BJ (cell line): ENCODE results near the gene PAIP2. TPM values are rescaled to one million over a fixed set of nuclear protein-coding genes. Genes with fewer than 3 reads are reported as not detected.

Source experiments
- CTCF ChIA-PET: fragments of 350-600 bp; formaldehyde crosslinking; extraction: SDS; loops from one replicate; lab custom pipeline; 2021; ENCODE audit warnings: antibody characterized with exemption, inconsistent platforms; lab: Yijun Ruan, JAX
- POLR2A ChIA-PET: fragments of 300-600 bp; sonication (Branson Sonifier 250); formaldehyde crosslinking; extraction: SDS; loops from one replicate; lab custom pipeline; 2021; ENCODE audit warnings: antibody characterized with exemption; lab: Charles Lee
- DNase-seq: peaks from one replicate; pipeline ENCODE4 v3.0.0-alpha.2; 2011; ENCODE audit warnings: low read depth
- H3K27me3 ChIP-seq: 2 replicates; pipeline ENCODE4 v1.6.0; 2011; ENCODE audit warnings: low read length; ENCODE audit not compliant: control insufficient read depth, insufficient read depth
- H3K36me3 ChIP-seq: 2 replicates; pipeline ENCODE4 v1.5.1; 2011; ENCODE audit warnings: low read length; ENCODE audit not compliant: control insufficient read depth, insufficient read depth
- H3K4me3 ChIP-seq: 2 replicates; pipeline ENCODE4 v1.5.1; 2011; ENCODE audit warnings: low read depth, mild to moderate bottlenecking, control low read depth, low read length
- polyA plus RNA-seq: library from polyadenylated mRNA; depleted of rRNA; stranded (reverse); fragments of >200 nt; gene quantifications from 2 replicates; pipeline ENCODE4 v1.2.3, GENCODE V29; 2011
- TF ChIP-seq, protein P1 (sequence below): IDR thresholded peaks from 2 replicates; pipeline ENCODE4 v1.5.1; 2011; ENCODE audit warnings: low read depth, mild to moderate bottlenecking, control low read depth, inconsistent platforms, low read length, moderate library complexity; ENCODE audit not compliant: insufficient read depth

Gene PAIP2
- polyA plus RNA-seq, 1 experiment, result 35.4 TPM

DNA sequence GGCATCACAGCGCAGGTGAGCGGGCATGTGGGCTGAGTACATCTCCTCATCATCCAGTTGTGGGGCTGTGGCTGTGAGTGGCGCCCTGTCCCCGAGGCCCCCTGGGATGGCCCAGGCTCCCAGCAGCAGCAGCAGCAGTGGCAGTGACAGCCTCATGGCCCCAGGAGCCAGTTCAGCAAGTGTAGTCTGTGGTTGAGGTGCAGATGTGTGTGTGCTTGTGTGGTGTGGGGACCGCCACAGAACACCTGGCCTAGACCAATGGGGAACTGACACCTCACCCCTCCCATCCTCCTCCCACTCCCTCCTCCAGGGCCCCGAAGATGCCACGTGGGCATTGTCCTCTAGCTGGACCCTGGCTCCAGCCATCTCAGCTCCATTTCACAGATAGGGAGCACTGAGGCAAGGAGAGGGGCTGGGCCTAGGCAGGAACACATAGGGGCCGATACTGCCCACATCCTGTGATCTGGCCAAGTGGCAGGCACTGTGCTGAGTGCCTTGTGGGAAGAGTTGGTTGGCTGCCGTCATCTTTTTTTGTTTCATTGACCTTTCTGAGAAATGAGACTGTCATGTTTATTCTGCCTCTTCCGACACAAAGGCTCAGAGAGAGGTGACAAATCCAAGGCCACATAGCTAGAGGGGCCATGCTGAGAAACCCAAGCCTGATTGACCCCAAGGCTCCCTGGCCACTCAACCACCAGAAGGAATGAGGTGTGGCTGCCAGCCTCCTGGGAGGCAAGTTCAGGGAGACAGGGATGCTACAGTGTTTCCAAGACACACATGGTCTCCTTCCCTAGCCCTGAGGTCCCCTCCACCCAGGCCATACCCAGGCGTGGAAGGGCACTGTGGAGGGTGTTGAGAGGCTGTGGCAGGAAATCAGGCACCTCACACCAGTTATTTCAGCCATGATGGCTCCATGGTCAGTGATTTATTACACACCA lies 48.3 kb downstream of the PAIP2 start, which contains the start of gene MZB1:
Gene MZB1 (minus strand): TSS at position 213 of the 938 bp plus-strand sequence. CDS start 57 bp downstream, at position 156.
- peaks cover 4% of the 10 kb centered on the region for H3K27me3 ChIP-seq
- TF ChIP-seq, protein P1, sequence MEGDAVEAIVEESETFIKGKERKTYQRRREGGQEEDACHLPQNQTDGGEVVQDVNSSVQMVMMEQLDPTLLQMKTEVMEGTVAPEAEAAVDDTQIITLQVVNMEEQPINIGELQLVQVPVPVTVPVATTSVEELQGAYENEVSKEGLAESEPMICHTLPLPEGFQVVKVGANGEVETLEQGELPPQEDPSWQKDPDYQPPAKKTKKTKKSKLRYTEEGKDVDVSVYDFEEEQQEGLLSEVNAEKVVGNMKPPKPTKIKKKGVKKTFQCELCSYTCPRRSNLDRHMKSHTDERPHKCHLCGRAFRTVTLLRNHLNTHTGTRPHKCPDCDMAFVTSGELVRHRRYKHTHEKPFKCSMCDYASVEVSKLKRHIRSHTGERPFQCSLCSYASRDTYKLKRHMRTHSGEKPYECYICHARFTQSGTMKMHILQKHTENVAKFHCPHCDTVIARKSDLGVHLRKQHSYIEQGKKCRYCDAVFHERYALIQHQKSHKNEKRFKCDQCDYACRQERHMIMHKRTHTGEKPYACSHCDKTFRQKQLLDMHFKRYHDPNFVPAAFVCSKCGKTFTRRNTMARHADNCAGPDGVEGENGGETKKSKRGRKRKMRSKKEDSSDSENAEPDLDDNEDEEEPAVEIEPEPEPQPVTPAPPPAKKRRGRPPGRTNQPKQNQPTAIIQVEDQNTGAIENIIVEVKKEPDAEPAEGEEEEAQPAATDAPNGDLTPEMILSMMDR, result no peak
- DNase-seq, result no peak
- no peak within 1 kb of the TSS for H3K4me3 ChIP-seq
- no peaks in the 10 kb centered on the region for H3K36me3 ChIP-seq
- CTCF ChIA-PET, result interaction anchor here (1.3 kb wide), 1 partner anchor 13 kb away, joined by 3 read pairs; the partner anchor contains the start of gene SPATA24
- POLR2A ChIA-PET, result no interaction called here

DNA sequence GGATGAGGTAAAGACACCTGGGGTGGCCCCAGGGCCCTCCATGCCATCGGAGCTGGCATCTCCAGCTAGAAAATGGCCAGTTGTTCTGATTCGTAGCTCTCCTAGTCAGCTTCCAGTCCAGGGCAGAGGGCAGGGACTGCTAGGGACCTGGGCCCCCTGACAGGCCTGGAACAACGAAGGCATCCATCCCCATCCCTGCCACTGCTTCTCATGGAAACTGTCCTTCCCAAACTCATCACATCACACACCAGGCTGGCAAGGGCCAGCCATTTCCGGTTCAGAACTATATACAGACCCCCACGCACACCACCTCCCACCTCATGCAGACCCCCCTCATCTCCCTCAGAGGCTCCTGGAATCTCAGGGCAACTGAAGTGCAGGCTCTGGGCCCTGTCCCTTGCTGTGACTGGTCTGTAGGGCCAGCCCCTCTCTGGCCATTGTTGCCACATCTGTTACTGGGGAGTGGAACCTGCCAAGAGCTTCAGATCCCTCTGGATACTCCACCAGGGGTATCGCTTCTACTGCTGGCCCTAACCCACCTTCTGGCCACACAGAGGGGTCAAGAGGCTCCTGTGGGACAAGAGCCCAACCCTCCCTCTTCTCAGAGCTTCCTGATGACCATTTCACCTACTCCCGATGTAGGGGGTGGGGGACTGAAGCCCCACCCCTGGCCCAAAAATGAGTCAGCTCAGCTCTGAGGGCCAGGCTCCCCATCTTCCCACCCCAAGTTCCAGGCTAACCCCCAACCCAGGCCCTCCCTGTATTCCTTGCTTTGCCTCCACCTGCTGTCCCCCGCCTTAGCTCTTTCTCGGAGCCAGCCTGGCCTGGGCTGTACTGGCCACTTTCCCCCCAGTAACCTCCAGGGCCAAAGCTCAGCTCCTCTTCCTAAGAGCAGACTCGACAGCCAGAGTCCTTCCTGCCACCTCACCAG lies 49.2 kb downstream of the PAIP2 start:
- no peak for DNase-seq
- ChIA-PET POLR2A (no interaction called here), CTCF (interaction anchor here (0.9 to 1.3 kb wide), 3 partner anchors 10 to 16 kb away, joined by 3 to 4 read pairs (median 3); partner anchors contain the start of gene SPATA24)
- H3K27me3 ChIP-seq, result peaks cover 4% of the 10 kb centered on the region
- no peaks in the 10 kb centered on the region for H3K36me3 ChIP-seq
- TF ChIP-seq, protein P1, result no peak
- no peak overlapping the region for H3K4me3 ChIP-seq

DNA sequence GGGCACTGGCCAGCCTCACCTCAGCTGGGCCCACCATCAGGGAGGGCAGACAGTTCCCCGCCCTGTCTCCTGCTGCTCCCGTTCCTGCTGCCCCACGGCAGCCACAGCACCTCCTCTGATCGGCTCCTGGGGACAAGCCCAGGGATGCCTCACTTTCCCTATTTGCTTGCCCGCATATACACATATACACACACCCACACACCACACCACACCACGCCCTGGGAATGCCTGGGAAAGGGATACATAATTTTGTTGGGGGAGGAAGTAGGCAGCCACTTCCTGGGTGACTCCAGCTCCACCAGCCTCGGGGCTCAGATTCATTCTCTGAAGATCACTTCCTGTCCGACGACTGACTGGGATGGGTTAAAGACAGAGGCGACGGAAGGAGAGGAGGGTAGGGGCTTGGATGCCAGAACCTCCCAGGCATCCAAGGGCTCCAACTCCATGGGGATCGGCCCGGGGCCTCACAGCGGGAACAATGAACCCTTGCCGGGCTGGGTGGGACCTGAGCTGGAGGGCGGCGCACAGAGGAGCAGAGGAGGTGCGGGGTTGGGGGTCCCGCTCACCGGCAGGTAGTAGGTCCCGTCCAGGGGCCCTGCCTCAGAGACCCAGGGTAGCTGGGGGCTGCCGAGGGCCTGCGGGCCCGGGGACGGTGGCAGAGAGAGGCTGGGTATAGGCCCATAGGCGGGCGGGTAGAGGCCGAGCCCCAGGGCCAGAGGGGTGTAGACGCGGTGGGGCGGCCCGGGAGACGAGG lies 50.1 kb downstream of the PAIP2 start:
- DNase-seq, result no peak
- ChIA-PET POLR2A (no interaction called here), CTCF (interaction anchor here (0.9 to 1.1 kb wide), 2 partner anchors 9 to 15 kb away, joined by 3 to 4 read pairs; no protein-coding TSS in a partner anchor)
- no peaks in the 10 kb centered on the region for H3K36me3 ChIP-seq
- TF ChIP-seq, protein P1, result no peak
- H3K4me3 ChIP-seq, result no peak overlapping the region; the same call in 1 of the 2 replicates
- peaks cover 4% of the 10 kb centered on the region for H3K27me3 ChIP-seq

- no peak overlapping the region; the same call in 1 of the 2 replicates for H3K4me3 ChIP-seq
- ChIA-PET CTCF (no interaction called here), POLR2A (no interaction called here)
- TF ChIP-seq, protein P1, result no peak
- DNase-seq, result no peak
- H3K36me3 ChIP-seq, result no peaks in the 10 kb centered on the region
- peaks cover 4% of the 10 kb centered on the region for H3K27me3 ChIP-seq
Observed at GRCh38 chr5:139392324-139392677, 50.6 kb downstream of the PAIP2 start.
